GM12892 (cell line): ENCODE results near the gene RAET1E.

Experiments
- POLR2A ChIP-seq: IDR thresholded peaks from 2 replicates; pipeline ENCODE4 v1.6.1; 2011; ENCODE audit warnings: low read depth, low read length, control low read depth
- TAF1 ChIP-seq: IDR thresholded peaks from 2 replicates; pipeline ENCODE4 v1.6.1; 2011; ENCODE audit warnings: low read depth, mild to moderate bottlenecking, control low read depth, low read length, borderline replicate concordance

- TF ChIP-seq POLR2A (no peak), TAF1 (no peak)
These were observed 21.9 kb upstream of the RAET1E start for GRCh38 chr6:149919834-149920225.
